Naive thymus-derived CD4-positive, alpha-beta T cell (primary cell): ENCODE results near the gene KCNK15. TPM values are rescaled to one million over a fixed set of nuclear protein-coding genes. Genes with fewer than 3 reads are reported as not detected.
"Not testable (repeated sequence)": the region's sequence is repeated elsewhere in the genome, so short reads cannot be mapped to it uniquely, and the experiment has no call there.

Experiments used
- ATAC-seq: fragments of 150-1000 bp; cut with Tn5 transposase; 2 replicates; pipeline ENCODE4 v1.10.0; 2021; ENCODE audit warnings: mild to moderate bottlenecking, moderate library complexity
- CTCF ChIA-PET: fragments of 350-600 bp; sonication (Branson Sonifier 250); formaldehyde crosslinking; loops from one replicate; lab custom pipeline; 2021; ENCODE audit warnings: antibody characterized with exemption; lab: Charles Lee
- POLR2A ChIA-PET: fragments of 350-600 bp; sonication (Branson Sonifier 250); formaldehyde crosslinking; loops from one replicate; lab custom pipeline; 2021; ENCODE audit warnings: antibody characterized with exemption, inconsistent platforms; lab: Charles Lee
- DNase-seq, 9 donors: peaks; one replicate each; pipeline versions ENCODE4 v3.0.0 to v3.0.0-alpha.2; 2020 to 2022; ENCODE audit warnings: mixed read lengths in 1 of 9
- H3K27ac ChIP-seq: one replicate; pipeline ENCODE4 v1.7.0; 2013; ENCODE audit warnings: mild to moderate bottlenecking, low read depth, low read length, moderate library complexity
- H3K27me3 ChIP-seq, 2 donors: one replicate each; pipeline ENCODE4 v1.7.0; 2013; ENCODE audit warnings: low read length in 2 of 2, mild to moderate bottlenecking in 2 of 2, moderate library complexity in 2 of 2; ENCODE audit not compliant: control insufficient read depth in 2 of 2, insufficient read depth in 2 of 2
- H3K36me3 ChIP-seq, 3 experiments: 1 replicate in 2 of 3; 2 replicates in 1 of 3; pipeline ENCODE4 v1.7.0; 2013; ENCODE audit warnings: low read length in 3 of 3, mild to moderate bottlenecking in 3 of 3, moderate library complexity in 1 of 3; ENCODE audit not compliant: insufficient read depth in 3 of 3, control insufficient read depth in 2 of 3
- H3K4me1 ChIP-seq, 2 donors: one replicate each; pipeline ENCODE4 v1.7.0; 2013; ENCODE audit warnings: low read length in 2 of 2, mild to moderate bottlenecking in 2 of 2, moderate library complexity in 1 of 2; ENCODE audit not compliant: control insufficient read depth in 2 of 2, insufficient read depth in 2 of 2
- H3K4me3 ChIP-seq: 2 replicates; pipeline ENCODE4 v1.7.0; 2013; ENCODE audit warnings: mild to moderate bottlenecking, low read length
- H3K9me3 ChIP-seq, 3 experiments: 1 replicate in 2 of 3; 2 replicates in 1 of 3; pipeline ENCODE4 v1.7.0; 2013; ENCODE audit warnings: low read length in 3 of 3; ENCODE audit not compliant: control insufficient read depth in 2 of 3
- H3K27ac Mint-ChIP-seq, 9 donors: one replicate each; pipeline ENCODE4 v1.8.0; 2020 to 2022; ENCODE audit warnings: mixed read lengths in 9 of 9, mild to moderate bottlenecking in 8 of 9, moderate library complexity in 5 of 9, inconsistent platforms in 2 of 9
- H3K27me3 Mint-ChIP-seq, 5 donors: one replicate each; pipeline ENCODE4 v1.8.0; 2021 to 2022; ENCODE audit warnings: mixed read lengths in 5 of 5, mild to moderate bottlenecking in 1 of 5
- H3K36me3 Mint-ChIP-seq, 5 donors: one replicate each; pipeline ENCODE4 v1.8.0; 2020 to 2022; ENCODE audit warnings: mixed read lengths in 5 of 5, mild to moderate bottlenecking in 3 of 5, inconsistent platforms in 1 of 5
- H3K4me1 Mint-ChIP-seq, 7 donors: one replicate each; pipeline ENCODE4 v1.8.0; 2020 to 2022; ENCODE audit warnings: mixed read lengths in 7 of 7, mild to moderate bottlenecking in 3 of 7, inconsistent platforms in 1 of 7
- H3K4me3 Mint-ChIP-seq, 10 donors: one replicate each; pipeline ENCODE4 v1.8.0; 2020 to 2022; ENCODE audit warnings: mild to moderate bottlenecking in 10 of 10, mixed read lengths in 10 of 10, moderate library complexity in 6 of 10, inconsistent platforms in 2 of 10
- H3K9me3 Mint-ChIP-seq, 11 donors: one replicate each; pipeline ENCODE4 v1.8.0; 2020 to 2022; ENCODE audit warnings: mixed read lengths in 11 of 11, mild to moderate bottlenecking in 4 of 11, inconsistent platforms in 1 of 11, moderate library complexity in 1 of 11
- intact Hi-C, 2 donors: fragments of 100-400 bp; cut with micrococcal nuclease; formaldehyde crosslinking; loops; one replicate each; pipeline ENCODE4 v1.15.1; 2023
- polyA plus RNA-seq, 2 donors: library from polyadenylated mRNA; unstranded; fragments of 300-500 nt; fragmentation: Illumina TruSeq; gene quantifications; one replicate each; pipeline ENCODE4 v1.2.3, GENCODE V29; 2021
- total RNA-seq, 6 experiments: library from RNA in 5 of 6; stranded (reverse) in 5 of 6; gene quantifications; 1 replicate in 5 of 6; 2 replicates in 1 of 6; pipeline ENCODE4 v1.2.3 and lab custom pipeline; 2021 to 2026

The KCNK15 gene
- total and polyA plus RNA-seq, 7 experiments from 2014 or later: 0.19 TPM; not detected in 6

- no peak overlapping the region for H3K27ac Mint-ChIP-seq
- no peaks in the 10 kb centered on the region for H3K36me3 ChIP-seq
- no peak for DNase-seq
- ChIA-PET CTCF (no interaction called here), POLR2A (no interaction called here)
- intact Hi-C loops: no loop called here
- no peaks in the 10 kb centered on the region for H3K36me3 Mint-ChIP-seq
- no peaks in the 10 kb centered on the region for H3K4me1 ChIP-seq
- peaks cover 0 to 3% (median 0%) of the 10 kb centered on the region in 7 donors for H3K4me1 Mint-ChIP-seq
- H3K4me3 Mint-ChIP-seq: no peak overlapping the region
- no peaks in the 10 kb centered on the region for H3K9me3 ChIP-seq
- no peaks in the 10 kb centered on the region for H3K9me3 Mint-ChIP-seq
- H3K27me3 Mint-ChIP-seq: peaks cover 0 to 12% (median 4%) of the 10 kb centered on the region in 5 donors
- H3K27ac ChIP-seq: no peak overlapping the region
- ATAC-seq: no peak
- no peaks in the 10 kb centered on the region for H3K27me3 ChIP-seq
- no peak overlapping the region for H3K4me3 ChIP-seq
These were observed 13.9 kb downstream of the KCNK15 start for GRCh38 chr20:44759595-44759994.

- no peaks in the 10 kb centered on the region for H3K36me3 ChIP-seq
- no peaks in the 10 kb centered on the region for H3K9me3 ChIP-seq
- no peak overlapping the region for H3K27ac Mint-ChIP-seq
- H3K9me3 Mint-ChIP-seq: no peaks in the 10 kb centered on the region
- ATAC-seq: no peak
- POLR2A ChIA-PET: no interaction called here
- H3K27me3 ChIP-seq: no peaks in the 10 kb centered on the region
- H3K4me3 Mint-ChIP-seq: no peak overlapping the region
- peaks cover 0 to 17% (median 10%) of the 10 kb centered on the region in 5 donors for H3K27me3 Mint-ChIP-seq
- H3K4me1 ChIP-seq: no peaks in the 10 kb centered on the region
- no peak for DNase-seq
- CTCF ChIA-PET: no interaction called here
- no peak overlapping the region for H3K4me3 ChIP-seq
- H3K27ac ChIP-seq: no peak overlapping the region
- intact Hi-C loops: no loop called here
- peaks cover 0 to 3% (median 0%) of the 10 kb centered on the region in 7 donors for H3K4me1 Mint-ChIP-seq
- H3K36me3 Mint-ChIP-seq: no peaks in the 10 kb centered on the region
These were observed 15.8 kb downstream of the KCNK15 start for GRCh38 chr20:44761423-44761822.

GRCh38 chr20:44762466-44763140, 16.9 kb downstream of the KCNK15 start:
- no peak for ATAC-seq
- intact Hi-C loops: no loop called here
- Mint-ChIP-seq H3K27ac (no peak overlapping the region), H3K9me3 (no peaks in the 10 kb centered on the region), H3K27me3 (peaks cover 0 to 18% (median 10%) of the 10 kb centered on the region in 5 donors), H3K4me3 (no peak overlapping the region), H3K36me3 (no peaks in the 10 kb centered on the region), H3K4me1 (peaks cover 0 to 3% (median 0%) of the 10 kb centered on the region in 7 donors)
- ChIA-PET CTCF (no interaction called here), POLR2A (no interaction called here)
- no peaks in the 10 kb centered on the region for H3K9me3 ChIP-seq
- H3K36me3 ChIP-seq: no peaks in the 10 kb centered on the region
- DNase-seq: no peak
- H3K4me3 ChIP-seq: no peak overlapping the region
- H3K4me1 ChIP-seq: no peaks in the 10 kb centered on the region
- no peak overlapping the region for H3K27ac ChIP-seq
- no peaks in the 10 kb centered on the region for H3K27me3 ChIP-seq

- H3K4me1 Mint-ChIP-seq, POLR2A ChIA-PET, H3K9me3 Mint-ChIP-seq, H3K4me3 ChIP-seq, H3K27ac Mint-ChIP-seq, H3K9me3 ChIP-seq, ATAC-seq, DNase-seq, H3K4me3 Mint-ChIP-seq, H3K36me3 ChIP-seq, H3K36me3 Mint-ChIP-seq, H3K27ac ChIP-seq, CTCF ChIA-PET, H3K27me3 ChIP-seq, H3K4me1 ChIP-seq, intact Hi-C loops: not testable (repeated sequence)
- H3K27me3 Mint-ChIP-seq: peaks cover 0 to 18% (median 10%) of the 10 kb centered on the region in 5 donors
These were observed 18.1 kb downstream of the KCNK15 start for GRCh38 chr20:44763798-44764197.

- no peak overlapping the region for H3K4me3 Mint-ChIP-seq
- H3K27ac ChIP-seq: no peak overlapping the region
- DNase-seq (no peak), ATAC-seq (no peak)
- peaks cover 0 to 20% (median 6%) of the 10 kb centered on the region in 5 donors for H3K27me3 Mint-ChIP-seq
- intact Hi-C loops: no loop called here
- no peaks in the 10 kb centered on the region for H3K36me3 Mint-ChIP-seq
- no peaks in the 10 kb centered on the region for H3K4me1 ChIP-seq
- H3K9me3 Mint-ChIP-seq: no peaks in the 10 kb centered on the region
- peaks cover 0 to 1% (median 0%) of the 10 kb centered on the region in 7 donors for H3K4me1 Mint-ChIP-seq
- no peaks in the 10 kb centered on the region for H3K36me3 ChIP-seq
- no peak overlapping the region for H3K4me3 ChIP-seq
- H3K27ac Mint-ChIP-seq: no peak overlapping the region
- POLR2A ChIA-PET: no interaction called here
- H3K27me3 ChIP-seq: peaks cover 0 to 4% of the 10 kb centered on the region in 2 donors
- H3K9me3 ChIP-seq: no peaks in the 10 kb centered on the region
- CTCF ChIA-PET: no interaction called here
These were observed 19.4 kb downstream of the KCNK15 start for GRCh38 chr20:44765091-44765490.

- Histone ChIP-seq H3K36me3 (no peaks in the 10 kb centered on the region), H3K4me1 (no peaks in the 10 kb centered on the region), H3K4me3 (no peak overlapping the region), H3K27ac (no peak overlapping the region), H3K27me3 (peaks cover 0 to 4% of the 10 kb centered on the region in 2 donors), H3K9me3 (no peaks in the 10 kb centered on the region)
- POLR2A ChIA-PET: no interaction called here
- intact Hi-C loops: no loop called here
- Mint-ChIP-seq H3K36me3 (no peaks in the 10 kb centered on the region), H3K27ac (no peak overlapping the region), H3K27me3 (peaks cover 0 to 20% (median 6%) of the 10 kb centered on the region in 5 donors), H3K9me3 (no peaks in the 10 kb centered on the region), H3K4me3 (no peak overlapping the region), H3K4me1 (peaks cover 0 to 1% (median 0%) of the 10 kb centered on the region in 7 donors)
- no peak for DNase-seq
- no peak for ATAC-seq
- CTCF ChIA-PET: no interaction called here
These were observed 20.2 kb downstream of the KCNK15 start for GRCh38 chr20:44765701-44766347.

- no peaks in the 10 kb centered on the region for H3K4me1 ChIP-seq
- ATAC-seq (no peak), DNase-seq (no peak)
- H3K27ac ChIP-seq: no peak overlapping the region
- Mint-ChIP-seq H3K27ac (no peak overlapping the region), H3K4me1 (peaks cover 0 to 1% (median 0%) of the 10 kb centered on the region in 7 donors), H3K36me3 (no peaks in the 10 kb centered on the region), H3K27me3 (peaks cover 6 to 26% (median 15%) of the 10 kb centered on the region in 5 donors), H3K4me3 (no peak overlapping the region), H3K9me3 (no peaks in the 10 kb centered on the region)
- no peak overlapping the region for H3K4me3 ChIP-seq
- no peaks in the 10 kb centered on the region for H3K36me3 ChIP-seq
- ChIA-PET CTCF (no interaction called here), POLR2A (no interaction called here)
- no peaks in the 10 kb centered on the region for H3K9me3 ChIP-seq
- intact Hi-C loops: no loop called here
- peaks cover 0 to 4% of the 10 kb centered on the region in 2 donors for H3K27me3 ChIP-seq
These were observed 22.6 kb downstream of the KCNK15 start for GRCh38 chr20:44768256-44768655.
